ENCODE data around the gene FARP2.
"Not testable (repeated sequence)": the region's sequence is repeated elsewhere in the genome, so short reads cannot be mapped to it uniquely, and the experiment has no call there.

Gene FARP2

GRCh38 chr2:241492174-241492565 is 136.1 kb downstream of the FARP2 start:
- no peak for DNase-seq

- DNase-seq, result no peak
Measured at GRCh38 chr2:241493092-241493491, 137.0 kb downstream of the FARP2 start.

GRCh38 chr2:241494311-241494908 is 138.3 kb downstream of the FARP2 start:
- no peak for DNase-seq

GRCh38 chr2:241495172-241496002 is 139.3 kb downstream of the FARP2 start:
- DNase-seq, result no peak

- DNase-seq, result no peak
Measured at GRCh38 chr2:241496003-241496707, 140.1 kb downstream of the FARP2 start.

GRCh38 chr2:241496904-241497877 is 141.1 kb downstream of the FARP2 start:
- no peak for DNase-seq

- no peak for DNase-seq
Measured at GRCh38 chr2:241498115-241499070, 142.3 kb downstream of the FARP2 start.

- no peak for DNase-seq
Measured at GRCh38 chr2:241499146-241499965, 143.3 kb downstream of the FARP2 start.

GRCh38 chr2:241500016-241500415 is 143.9 kb downstream of the FARP2 start:
- DNase-seq, result no peak

GRCh38 chr2:241500431-241500975 is 144.4 kb downstream of the FARP2 start:
- no peak for DNase-seq

- DNase-seq, result no peak
Measured at GRCh38 chr2:241501099-241501541, 145.0 kb downstream of the FARP2 start.

GRCh38 chr2:241501551-241501950 is 145.5 kb downstream of the FARP2 start:
- DNase-seq, result no peak

- no peak for DNase-seq
Measured at GRCh38 chr2:241502281-241502680, 146.2 kb downstream of the FARP2 start.

- DNase-seq, result no peak
Measured at GRCh38 chr2:241503776-241504392, 147.8 kb downstream of the FARP2 start.

- DNase-seq, result no peak
Measured at GRCh38 chr2:241505086-241505780, 149.1 kb downstream of the FARP2 start.

- no peak for DNase-seq
Measured at GRCh38 chr2:241505781-241506201, 149.7 kb downstream of the FARP2 start.

GRCh38 chr2:241506317-241506716 is 150.2 kb downstream of the FARP2 start:
- not testable (repeated sequence) for DNase-seq

- DNase-seq, result no peak
Measured at GRCh38 chr2:241506793-241507429, 150.8 kb downstream of the FARP2 start.

Data from activated CD8-positive, alpha-beta memory T cell treated with anti-CD3 and anti-CD28 coated beads, Interleukin-2, amount 50 U/mL, for 4 hours (primary cell).